ENCODE results near the gene ADAMTSL2. TPM values are rescaled to one million over a fixed set of nuclear protein-coding genes. Genes with fewer than 3 reads are reported as not detected.

Gene ADAMTSL2
- total and polyA plus RNA-seq, 4 experiments from 2014 or later: 0.07 to 0.17 (median 0.09) TPM; not detected in 1

GRCh38 chr9:133591116-133591910 lies 56.8 kb downstream of the ADAMTSL2 start:
- intact Hi-C loops (cut with micrococcal nuclease): no loop called here
- ChIA-PET POLR2A (ENCODE audit: partially characterized antibody) (no interaction called here), CTCF (ENCODE audit: partially characterized antibody) (interaction anchor here (0.7 to 1.5 kb wide), 2 partner anchors 12 to 190 kb away, joined by 3 to 4 read pairs; no protein-coding TSS in a partner anchor)
- H3K27ac Mint-ChIP-seq: no peak overlapping the region
- no peak overlapping the region for H3K27ac ChIP-seq (ENCODE audit: low read depth, low read length)
- H3K4me1 ChIP-seq (ENCODE audit: insufficient read depth, low read length): no peaks in the 10 kb centered on the region
- no peaks in the 10 kb centered on the region for H3K27me3 ChIP-seq (ENCODE audit: insufficient read depth, low read length)
- DNase-seq: no peak
- no peak overlapping the region for H3K4me3 ChIP-seq (ENCODE audit: low read length in 2 of 2)
- H3K4me1 Mint-ChIP-seq: peaks cover 0 to 2% (median 0%) of the 10 kb centered on the region in 4 donors
- no peaks in the 10 kb centered on the region for H3K9me3 ChIP-seq (ENCODE audit: control insufficient read depth in 1 of 2, low read length in 2 of 2)
- no peaks in the 10 kb centered on the region for H3K36me3 ChIP-seq (ENCODE audit: insufficient read depth, low read length)
- H3K36me3 Mint-ChIP-seq: no peaks in the 10 kb centered on the region
- peaks cover 0 to 3% (median under 1%) of the 10 kb centered on the region in 8 donors for H3K9me3 Mint-ChIP-seq
- H3K4me3 Mint-ChIP-seq: no peak overlapping the region
- H3K27me3 Mint-ChIP-seq: peaks cover 0 to 1% of the 10 kb centered on the region in 2 donors

DNA sequence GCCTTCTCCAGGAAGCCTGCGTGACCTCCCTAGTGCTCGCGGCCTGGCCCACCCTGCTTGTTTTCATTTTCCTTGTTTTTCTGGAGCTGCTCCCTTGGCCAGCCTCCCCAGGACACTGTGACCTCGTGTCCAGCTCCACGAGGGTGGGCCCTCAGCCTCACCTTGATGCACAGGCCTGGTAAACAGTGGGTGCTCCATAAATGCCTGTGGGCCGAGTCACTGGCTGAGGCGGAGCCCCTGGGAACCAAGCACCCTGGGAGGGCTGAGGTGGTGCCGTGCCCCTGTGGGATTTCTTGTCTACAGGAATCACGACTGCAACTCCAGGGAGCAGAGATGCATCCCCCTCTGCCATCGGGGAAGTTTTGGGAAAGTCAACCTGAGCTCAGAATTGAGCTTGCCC lies 57.5 kb downstream of the ADAMTSL2 start:
- ChIA-PET CTCF (ENCODE audit: partially characterized antibody) (interaction anchor here (2.0 kb wide), 1 partner anchor 133 kb away, joined by 5 read pairs; no protein-coding TSS in a partner anchor), POLR2A (ENCODE audit: partially characterized antibody) (no interaction called here)
- intact Hi-C loops (cut with micrococcal nuclease): no loop called here
- no peak overlapping the region for H3K27ac Mint-ChIP-seq
- H3K36me3 Mint-ChIP-seq: peaks cover 0 to 2% of the 10 kb centered on the region in 2 donors
- DNase-seq: no peak
- H3K9me3 Mint-ChIP-seq: peaks cover 0 to 6% (median 4%) of the 10 kb centered on the region in 8 donors
- Histone ChIP-seq H3K27me3 (ENCODE audit: insufficient read depth, low read length) (no peaks in the 10 kb centered on the region), H3K9me3 (ENCODE audit: control insufficient read depth in 1 of 2, low read length in 2 of 2) (peaks cover 0 to 1% of the 10 kb centered on the region in 2 donors), H3K4me1 (ENCODE audit: insufficient read depth, low read length) (no peaks in the 10 kb centered on the region), H3K27ac (ENCODE audit: low read depth, low read length) (no peak overlapping the region), H3K4me3 (ENCODE audit: low read length in 2 of 2) (no peak overlapping the region), H3K36me3 (ENCODE audit: insufficient read depth, low read length) (no peaks in the 10 kb centered on the region)
- H3K27me3 Mint-ChIP-seq: peaks cover 0 to 1% of the 10 kb centered on the region in 2 donors
- no peak overlapping the region for H3K4me3 Mint-ChIP-seq
- H3K4me1 Mint-ChIP-seq: peaks cover 0 to 2% (median 0%) of the 10 kb centered on the region in 4 donors

- Mint-ChIP-seq H3K36me3 (peaks cover 2 to 9% of the 10 kb centered on the region in 2 donors), H3K27ac (no peak overlapping the region), H3K9me3 (peaks cover 0 to 14% (median 11%) of the 10 kb centered on the region in 8 donors), H3K4me3 (no peak overlapping the region), H3K4me1 (peaks cover 0 to 2% (median 0%) of the 10 kb centered on the region in 4 donors), H3K27me3 (peaks cover 0 to 1% of the 10 kb centered on the region in 2 donors)
- POLR2A ChIA-PET (ENCODE audit: partially characterized antibody): no interaction called here
- Histone ChIP-seq H3K27ac (ENCODE audit: low read depth, low read length) (no peak overlapping the region), H3K9me3 (ENCODE audit: control insufficient read depth in 1 of 2, low read length in 2 of 2) (peaks cover 0 to 8% of the 10 kb centered on the region in 2 donors), H3K36me3 (ENCODE audit: insufficient read depth, low read length) (no peaks in the 10 kb centered on the region), H3K4me3 (ENCODE audit: low read length in 2 of 2) (no peak overlapping the region), H3K4me1 (ENCODE audit: insufficient read depth, low read length) (no peaks in the 10 kb centered on the region), H3K27me3 (ENCODE audit: insufficient read depth, low read length) (no peaks in the 10 kb centered on the region)
- CTCF ChIA-PET (ENCODE audit: partially characterized antibody): interaction anchor here (0.6 to 2.0 kb wide), 3 partner anchors 132 to 150 kb away, joined by 3 to 5 read pairs (median 3); no protein-coding TSS in a partner anchor
- no peak for DNase-seq
- intact Hi-C loops (cut with micrococcal nuclease): loop anchor here (1.0 kb wide), 1 partner anchor 133 kb away; no protein-coding TSS in a partner anchor
These were observed 58.4 kb downstream of the ADAMTSL2 start for GRCh38 chr9:133592731-133593409.

DNA sequence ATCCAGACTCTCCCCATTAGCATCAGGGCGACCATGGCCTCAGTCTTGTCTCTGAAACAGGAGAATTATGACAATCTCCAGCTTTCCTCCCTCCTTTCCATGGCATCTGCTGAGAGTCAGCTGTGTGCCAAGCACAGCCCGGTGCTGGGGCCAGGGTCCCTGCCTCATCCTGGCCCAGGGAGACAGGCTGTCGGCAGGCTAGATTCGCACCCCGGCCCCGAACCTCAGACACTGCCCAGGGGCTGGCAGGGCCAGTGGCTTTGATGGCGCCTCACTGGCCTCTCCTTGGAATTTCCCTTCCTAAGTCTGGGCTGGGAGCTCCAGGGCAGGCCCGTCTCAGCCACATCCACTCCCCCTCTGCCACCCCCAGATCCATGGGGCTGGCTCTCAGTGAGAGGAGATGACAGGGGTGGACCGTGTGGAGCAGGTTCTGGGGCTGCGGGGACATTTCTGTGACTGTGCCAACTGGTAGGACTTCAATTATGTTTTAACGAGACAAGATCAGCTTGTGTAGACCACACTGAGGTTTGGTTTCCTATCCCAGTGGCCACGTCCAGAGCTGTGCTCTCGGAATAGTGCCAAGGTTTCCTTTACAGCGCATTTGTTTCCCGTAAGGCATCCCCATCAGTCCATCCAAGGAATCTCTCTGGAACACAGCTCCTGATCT lies 59.2 kb downstream of the ADAMTSL2 start:
- Mint-ChIP-seq H3K27me3 (peaks cover 0 to 1% of the 10 kb centered on the region in 2 donors), H3K36me3 (peaks cover 2 to 9% of the 10 kb centered on the region in 2 donors), H3K4me3 (no peak overlapping the region), H3K4me1 (no peaks in the 10 kb centered on the region), H3K9me3 (peaks cover 0 to 17% (median 12%) of the 10 kb centered on the region in 8 donors), H3K27ac (peak overlapping the region in 1 of 7 donors; percentile 30)
- DNase-seq: no peak
- intact Hi-C loops (cut with micrococcal nuclease): loop anchor here (1.0 kb wide), 1 partner anchor 133 kb away; no protein-coding TSS in a partner anchor
- CTCF ChIA-PET (ENCODE audit: partially characterized antibody): interaction anchor here (1.2 to 2.0 kb wide), 3 partner anchors 132 to 188 kb away, joined by 3 to 5 read pairs (median 3); no protein-coding TSS in a partner anchor
- peaks cover 0 to 8% of the 10 kb centered on the region in 2 donors for H3K9me3 ChIP-seq (ENCODE audit: control insufficient read depth in 1 of 2, low read length in 2 of 2)
- POLR2A ChIA-PET (ENCODE audit: partially characterized antibody): no interaction called here
- H3K4me1 ChIP-seq (ENCODE audit: insufficient read depth, low read length): no peaks in the 10 kb centered on the region
- H3K36me3 ChIP-seq (ENCODE audit: insufficient read depth, low read length): no peaks in the 10 kb centered on the region
- H3K27me3 ChIP-seq (ENCODE audit: insufficient read depth, low read length): no peaks in the 10 kb centered on the region
- no peak overlapping the region for H3K4me3 ChIP-seq (ENCODE audit: low read length in 2 of 2)
- H3K27ac ChIP-seq (ENCODE audit: low read depth, low read length): no peak overlapping the region

- Mint-ChIP-seq H3K9me3 (peaks cover 0 to 17% (median 12%) of the 10 kb centered on the region in 8 donors), H3K27ac (peak overlapping the region in 1 of 7 donors; percentile 45), H3K27me3 (peaks cover 0 to 1% of the 10 kb centered on the region in 2 donors), H3K4me3 (no peak overlapping the region), H3K4me1 (no peaks in the 10 kb centered on the region), H3K36me3 (peaks cover 2 to 9% of the 10 kb centered on the region in 2 donors)
- no peaks in the 10 kb centered on the region for H3K36me3 ChIP-seq (ENCODE audit: insufficient read depth, low read length)
- H3K9me3 ChIP-seq (ENCODE audit: control insufficient read depth in 1 of 2, low read length in 2 of 2): peaks cover 0 to 8% of the 10 kb centered on the region in 2 donors
- no peak overlapping the region for H3K4me3 ChIP-seq (ENCODE audit: low read length in 2 of 2)
- ChIA-PET CTCF (ENCODE audit: partially characterized antibody) (interaction anchor here (1.2 kb wide), 2 partner anchors 149 to 188 kb away, joined by 3 read pairs; no protein-coding TSS in a partner anchor), POLR2A (ENCODE audit: partially characterized antibody) (no interaction called here)
- H3K27me3 ChIP-seq (ENCODE audit: insufficient read depth, low read length): no peaks in the 10 kb centered on the region
- intact Hi-C loops (cut with micrococcal nuclease): no loop called here
- no peak overlapping the region for H3K27ac ChIP-seq (ENCODE audit: low read depth, low read length)
- no peak for DNase-seq
- H3K4me1 ChIP-seq (ENCODE audit: insufficient read depth, low read length): no peaks in the 10 kb centered on the region
These were observed 59.8 kb downstream of the ADAMTSL2 start for GRCh38 chr9:133594310-133594709.

- H3K9me3 Mint-ChIP-seq: peaks cover 0 to 17% (median 12%) of the 10 kb centered on the region in 8 donors
- peaks cover 0 to 8% of the 10 kb centered on the region in 2 donors for H3K9me3 ChIP-seq (ENCODE audit: control insufficient read depth in 1 of 2, low read length in 2 of 2)
- peaks cover 2 to 9% of the 10 kb centered on the region in 2 donors for H3K36me3 Mint-ChIP-seq
- POLR2A ChIA-PET (ENCODE audit: partially characterized antibody): no interaction called here
- no peaks in the 10 kb centered on the region for H3K36me3 ChIP-seq (ENCODE audit: insufficient read depth, low read length)
- CTCF ChIA-PET (ENCODE audit: partially characterized antibody): no interaction called here
- no peak overlapping the region for H3K27ac ChIP-seq (ENCODE audit: low read depth, low read length)
- intact Hi-C loops (cut with micrococcal nuclease): no loop called here
- H3K27me3 Mint-ChIP-seq: peaks cover 0 to 1% of the 10 kb centered on the region in 2 donors
- no peaks in the 10 kb centered on the region for H3K4me1 Mint-ChIP-seq
- no peak overlapping the region for H3K27ac Mint-ChIP-seq
- no peaks in the 10 kb centered on the region for H3K4me1 ChIP-seq (ENCODE audit: insufficient read depth, low read length)
- H3K4me3 ChIP-seq (ENCODE audit: low read length in 2 of 2): no peak overlapping the region
- no peak overlapping the region for H3K4me3 Mint-ChIP-seq
- no peak for DNase-seq
- H3K27me3 ChIP-seq (ENCODE audit: insufficient read depth, low read length): no peaks in the 10 kb centered on the region
These were observed 61.4 kb downstream of the ADAMTSL2 start for GRCh38 chr9:133595910-133596309.

All from CD4-positive, alpha-beta memory T cell (primary cell).